SK-N-SH treated with all-trans-retinoic acid at 6 μM for 48 hours (cell line): ENCODE data around the gene PF4V1.

ENCODE experiments used
- ATAC-seq: fragments of 200-7000 bp; cut with Tn5 transposase; 3 replicates; pipeline ENCODE4 v1.9.1; 2020; ENCODE audit warnings: mild to moderate bottlenecking, moderate library complexity
- ARNTL ChIP-seq: fragments of 450-650 bp; formaldehyde crosslinking; IDR thresholded peaks from 2 replicates; pipeline ENCODE4 v1.5.0; 2020; ENCODE audit warnings: low read depth, mild to moderate bottlenecking, moderate library complexity, borderline replicate concordance
- BACH2 ChIP-seq: fragments of 250-450 bp; sonication (Bioruptor Pico); IDR thresholded peaks from 2 replicates; pipeline ENCODE4 v1.9.0; 2021; ENCODE audit warnings: mild to moderate bottlenecking, borderline replicate concordance
- CSDC2 ChIP-seq: fragments of 250-450 bp; sonication (Bioruptor Pico); IDR thresholded peaks from 2 replicates; pipeline ENCODE4 v1.5.0; 2020; ENCODE audit warnings: mild to moderate bottlenecking, moderate library complexity
- ESRRG ChIP-seq: fragments of 250-450 bp; sonication (Bioruptor Pico); IDR thresholded peaks from 2 replicates; pipeline ENCODE4 v1.6.1; 2021; ENCODE audit warnings: mild to moderate bottlenecking
- GLIS3 ChIP-seq: fragments of 250-450 bp; sonication (Bioruptor Pico); IDR thresholded peaks from 2 replicates; pipeline ENCODE4 v1.5.0; 2020; ENCODE audit warnings: mild to moderate bottlenecking, moderate library complexity
- ISL1 ChIP-seq: fragments of 250-450 bp; sonication (Bioruptor Pico); IDR thresholded peaks from 2 replicates; pipeline ENCODE4 v2.1.2; 2022; ENCODE audit warnings: mild to moderate bottlenecking, moderate library complexity
- OSR1 ChIP-seq: fragments of 250-450 bp; sonication (Bioruptor Pico); IDR thresholded peaks from 2 replicates; pipeline ENCODE4 v1.8.0; 2022; ENCODE audit warnings: moderate library complexity, mild to moderate bottlenecking, inconsistent platforms
- PPARA ChIP-seq: fragments of 250-450 bp; sonication (Bioruptor Pico); IDR thresholded peaks from 2 replicates; pipeline ENCODE4 v1.5.0; 2020; ENCODE audit warnings: mild to moderate bottlenecking, borderline replicate concordance
- RARB ChIP-seq: fragments of 250-450 bp; sonication (Bioruptor Pico); IDR thresholded peaks from 2 replicates; pipeline ENCODE4 v1.8.0; 2021; ENCODE audit warnings: mild to moderate bottlenecking, moderate library complexity
- SNAI2 ChIP-seq: fragments of 250-450 bp; sonication (Bioruptor Pico); IDR thresholded peaks from 2 replicates; pipeline ENCODE4 v1.5.0; 2020; ENCODE audit warnings: mild to moderate bottlenecking, moderate library complexity
- TCF4 ChIP-seq: fragments of 250-450 bp; sonication (Bioruptor Pico); IDR thresholded peaks from 2 replicates; pipeline ENCODE4 v1.8.0; 2021; ENCODE audit warnings: mild to moderate bottlenecking, moderate library complexity, borderline replicate concordance
- TOX ChIP-seq: fragments of 250-450 bp; sonication (Bioruptor Pico); IDR thresholded peaks from 2 replicates; pipeline ENCODE4 v1.8.0; 2021; ENCODE audit warnings: mild to moderate bottlenecking, moderate library complexity, borderline replicate concordance
- ZC3H10 ChIP-seq: fragments of 250-450 bp; sonication (Bioruptor Pico); IDR thresholded peaks from 2 replicates; pipeline ENCODE4 v1.5.1; 2021; ENCODE audit warnings: mild to moderate bottlenecking, moderate library complexity
- ZFP3 ChIP-seq: fragments of 250-450 bp; sonication (Bioruptor Pico); IDR thresholded peaks from 2 replicates; pipeline ENCODE4 v1.5.0; 2020; ENCODE audit warnings: mild to moderate bottlenecking, moderate library complexity
- ZFP30 ChIP-seq: fragments of 450-650 bp; formaldehyde crosslinking; IDR thresholded peaks from 2 replicates; pipeline ENCODE4 v1.5.0; 2022; ENCODE audit warnings: mild to moderate bottlenecking, moderate library complexity
- ZNF565 ChIP-seq: fragments of 450-650 bp; formaldehyde crosslinking; conservative IDR thresholded peaks from 2 replicates; pipeline ENCODE4 v1.5.0; 2020; ENCODE audit warnings: low read depth, mild to moderate bottlenecking, moderate library complexity
- ZNF70 ChIP-seq: fragments of 450-650 bp; formaldehyde crosslinking; IDR thresholded peaks from 2 replicates; pipeline ENCODE4 v1.5.0; 2020; ENCODE audit warnings: mild to moderate bottlenecking, moderate library complexity
- ZNF8 ChIP-seq: fragments of 450-650 bp; formaldehyde crosslinking; IDR thresholded peaks from 2 replicates; pipeline ENCODE4 v1.5.0; 2020; ENCODE audit warnings: mild to moderate bottlenecking, moderate library complexity
- TF ChIP-seq, protein P1 (sequence below): fragments of 250-450 bp; sonication (Bioruptor Pico); IDR thresholded peaks from 2 replicates; pipeline ENCODE4 v1.8.0; 2021; ENCODE audit warnings: low read depth, mild to moderate bottlenecking, moderate library complexity, borderline replicate concordance
- TF ChIP-seq, protein P2 (sequence below): fragments of 250-450 bp; sonication (Bioruptor Pico); IDR thresholded peaks from 2 replicates; pipeline ENCODE4 v1.5.1; 2020; ENCODE audit warnings: low read depth, mild to moderate bottlenecking, moderate library complexity
- TF ChIP-seq, protein P3 (sequence below): fragments of 250-450 bp; sonication (Bioruptor Pico); IDR thresholded peaks from 2 replicates; pipeline ENCODE4 v1.5.0; 2020; ENCODE audit warnings: mild to moderate bottlenecking, moderate library complexity
- TF ChIP-seq, protein P4 (sequence below): fragments of 250-450 bp; sonication (Bioruptor Pico); IDR thresholded peaks from 2 replicates; pipeline ENCODE4 v1.5.1; 2021; ENCODE audit warnings: mild to moderate bottlenecking, moderate library complexity
- TF ChIP-seq, protein P5 (sequence below): fragments of 250-450 bp; sonication (Bioruptor Pico); IDR thresholded peaks from 2 replicates; pipeline ENCODE4 v1.8.0; 2020; ENCODE audit warnings: mild to moderate bottlenecking, moderate library complexity, borderline replicate concordance

The PF4V1 gene, protein sequence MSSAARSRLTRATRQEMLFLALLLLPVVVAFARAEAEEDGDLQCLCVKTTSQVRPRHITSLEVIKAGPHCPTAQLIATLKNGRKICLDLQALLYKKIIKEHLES

DNA sequence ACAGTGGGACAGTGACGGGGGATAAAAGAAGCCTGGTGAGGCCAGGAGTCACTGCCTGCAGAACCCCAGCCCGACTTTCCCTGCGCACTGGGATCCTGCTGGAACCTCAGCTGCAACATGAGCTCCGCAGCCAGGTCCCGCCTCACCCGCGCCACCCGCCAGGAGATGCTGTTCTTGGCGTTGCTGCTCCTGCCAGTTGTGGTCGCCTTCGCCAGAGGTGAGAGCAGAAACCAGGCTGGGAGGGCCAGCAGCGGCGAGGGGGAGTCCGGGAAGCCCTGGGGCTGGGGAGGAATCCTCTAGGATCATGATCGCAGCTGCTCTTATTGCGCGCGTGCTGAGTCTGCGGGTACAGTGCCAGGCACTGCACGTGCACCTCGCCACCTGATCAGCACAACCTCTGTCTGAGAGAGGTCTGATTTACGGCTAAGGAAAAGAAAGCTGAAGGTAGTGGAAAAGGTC is at the start of gene PF4V1:
Gene PF4V1 (plus strand): TSS at position 51 of the 459 bp plus-strand sequence. CDS start 67 bp downstream, at position 118.
- ATAC-seq, result peak; percentile 60
- TF ChIP-seq, protein P1, sequence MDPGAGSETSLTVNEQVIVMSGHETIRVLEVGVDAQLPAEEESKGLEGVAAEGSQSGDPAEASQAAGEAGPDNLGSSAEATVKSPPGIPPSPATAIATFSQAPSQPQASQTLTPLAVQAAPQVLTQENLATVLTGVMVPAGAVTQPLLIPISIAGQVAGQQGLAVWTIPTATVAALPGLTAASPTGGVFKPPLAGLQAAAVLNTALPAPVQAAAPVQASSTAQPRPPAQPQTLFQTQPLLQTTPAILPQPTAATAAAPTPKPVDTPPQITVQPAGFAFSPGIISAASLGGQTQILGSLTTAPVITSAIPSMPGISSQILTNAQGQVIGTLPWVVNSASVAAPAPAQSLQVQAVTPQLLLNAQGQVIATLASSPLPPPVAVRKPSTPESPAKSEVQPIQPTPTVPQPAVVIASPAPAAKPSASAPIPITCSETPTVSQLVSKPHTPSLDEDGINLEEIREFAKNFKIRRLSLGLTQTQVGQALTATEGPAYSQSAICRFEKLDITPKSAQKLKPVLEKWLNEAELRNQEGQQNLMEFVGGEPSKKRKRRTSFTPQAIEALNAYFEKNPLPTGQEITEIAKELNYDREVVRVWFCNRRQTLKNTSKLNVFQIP, result no peak
- no peak for TF ChIP-seq ZNF565 (CRISPR knock-in tag)
- TF ChIP-seq SNAI2 (CRISPR knock-in tag), result no peak
- TF ChIP-seq ZNF70, result no peak
- TF ChIP-seq ZC3H10, result no peak
- TF ChIP-seq TOX, result no peak
- no peak for TF ChIP-seq ISL1 (CRISPR knock-in tag)
- TF ChIP-seq, protein P2, sequence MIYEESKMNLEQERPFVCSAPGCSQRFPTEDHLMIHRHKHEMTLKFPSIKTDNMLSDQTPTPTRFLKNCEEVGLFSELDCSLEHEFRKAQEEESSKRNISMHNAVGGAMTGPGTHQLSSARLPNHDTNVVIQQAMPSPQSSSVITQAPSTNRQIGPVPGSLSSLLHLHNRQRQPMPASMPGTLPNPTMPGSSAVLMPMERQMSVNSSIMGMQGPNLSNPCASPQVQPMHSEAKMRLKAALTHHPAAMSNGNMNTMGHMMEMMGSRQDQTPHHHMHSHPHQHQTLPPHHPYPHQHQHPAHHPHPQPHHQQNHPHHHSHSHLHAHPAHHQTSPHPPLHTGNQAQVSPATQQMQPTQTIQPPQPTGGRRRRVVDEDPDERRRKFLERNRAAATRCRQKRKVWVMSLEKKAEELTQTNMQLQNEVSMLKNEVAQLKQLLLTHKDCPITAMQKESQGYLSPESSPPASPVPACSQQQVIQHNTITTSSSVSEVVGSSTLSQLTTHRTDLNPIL (CRISPR knock-in tag), result no peak
- TF ChIP-seq ZFP30 (CRISPR knock-in tag), result no peak
- no peak for TF ChIP-seq BACH2 (CRISPR knock-in tag)
- no peak for TF ChIP-seq RARB (CRISPR knock-in tag)
- TF ChIP-seq PPARA (CRISPR knock-in tag), result no peak
- no peak for TF ChIP-seq TCF4 (CRISPR knock-in tag)
- TF ChIP-seq CSDC2 (CRISPR knock-in tag), result no peak
- no peak for TF ChIP-seq ZNF8
- TF ChIP-seq, protein P3, sequence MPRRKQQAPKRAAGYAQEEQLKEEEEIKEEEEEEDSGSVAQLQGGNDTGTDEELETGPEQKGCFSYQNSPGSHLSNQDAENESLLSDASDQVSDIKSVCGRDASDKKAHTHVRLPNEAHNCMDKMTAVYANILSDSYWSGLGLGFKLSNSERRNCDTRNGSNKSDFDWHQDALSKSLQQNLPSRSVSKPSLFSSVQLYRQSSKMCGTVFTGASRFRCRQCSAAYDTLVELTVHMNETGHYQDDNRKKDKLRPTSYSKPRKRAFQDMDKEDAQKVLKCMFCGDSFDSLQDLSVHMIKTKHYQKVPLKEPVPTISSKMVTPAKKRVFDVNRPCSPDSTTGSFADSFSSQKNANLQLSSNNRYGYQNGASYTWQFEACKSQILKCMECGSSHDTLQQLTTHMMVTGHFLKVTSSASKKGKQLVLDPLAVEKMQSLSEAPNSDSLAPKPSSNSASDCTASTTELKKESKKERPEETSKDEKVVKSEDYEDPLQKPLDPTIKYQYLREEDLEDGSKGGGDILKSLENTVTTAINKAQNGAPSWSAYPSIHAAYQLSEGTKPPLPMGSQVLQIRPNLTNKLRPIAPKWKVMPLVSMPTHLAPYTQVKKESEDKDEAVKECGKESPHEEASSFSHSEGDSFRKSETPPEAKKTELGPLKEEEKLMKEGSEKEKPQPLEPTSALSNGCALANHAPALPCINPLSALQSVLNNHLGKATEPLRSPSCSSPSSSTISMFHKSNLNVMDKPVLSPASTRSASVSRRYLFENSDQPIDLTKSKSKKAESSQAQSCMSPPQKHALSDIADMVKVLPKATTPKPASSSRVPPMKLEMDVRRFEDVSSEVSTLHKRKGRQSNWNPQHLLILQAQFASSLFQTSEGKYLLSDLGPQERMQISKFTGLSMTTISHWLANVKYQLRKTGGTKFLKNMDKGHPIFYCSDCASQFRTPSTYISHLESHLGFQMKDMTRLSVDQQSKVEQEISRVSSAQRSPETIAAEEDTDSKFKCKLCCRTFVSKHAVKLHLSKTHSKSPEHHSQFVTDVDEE (CRISPR knock-in tag), result no peak
- no peak for TF ChIP-seq GLIS3 (CRISPR knock-in tag)
- no peak for TF ChIP-seq ESRRG (CRISPR knock-in tag)
- TF ChIP-seq, protein P4, sequence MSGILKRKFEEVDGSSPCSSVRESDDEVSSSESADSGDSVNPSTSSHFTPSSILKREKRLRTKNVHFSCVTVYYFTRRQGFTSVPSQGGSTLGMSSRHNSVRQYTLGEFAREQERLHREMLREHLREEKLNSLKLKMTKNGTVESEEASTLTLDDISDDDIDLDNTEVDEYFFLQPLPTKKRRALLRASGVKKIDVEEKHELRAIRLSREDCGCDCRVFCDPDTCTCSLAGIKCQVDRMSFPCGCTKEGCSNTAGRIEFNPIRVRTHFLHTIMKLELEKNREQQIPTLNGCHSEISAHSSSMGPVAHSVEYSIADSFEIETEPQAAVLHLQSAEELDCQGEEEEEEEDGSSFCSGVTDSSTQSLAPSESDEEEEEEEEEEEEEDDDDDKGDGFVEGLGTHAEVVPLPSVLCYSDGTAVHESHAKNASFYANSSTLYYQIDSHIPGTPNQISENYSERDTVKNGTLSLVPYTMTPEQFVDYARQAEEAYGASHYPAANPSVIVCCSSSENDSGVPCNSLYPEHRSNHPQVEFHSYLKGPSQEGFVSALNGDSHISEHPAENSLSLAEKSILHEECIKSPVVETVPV (CRISPR knock-in tag), result no peak
- no peak for TF ChIP-seq OSR1

DNA sequence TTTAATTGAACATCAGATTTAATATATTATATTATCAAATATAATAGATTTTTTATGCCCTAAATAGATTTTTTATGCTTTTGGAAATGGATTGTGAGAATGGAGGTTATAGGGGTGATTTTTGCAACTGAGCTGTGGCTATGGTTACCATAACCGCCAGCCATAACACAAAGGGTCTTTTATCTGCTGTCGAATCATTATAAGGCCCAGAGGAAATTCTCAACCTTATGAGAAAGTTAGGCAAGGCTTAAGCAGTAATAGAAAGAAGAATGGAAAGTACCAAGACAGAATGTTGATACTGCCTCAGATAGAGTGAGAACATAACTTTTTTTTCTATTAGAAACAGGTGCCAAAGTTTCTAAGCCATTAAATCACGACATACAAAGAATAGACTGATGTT is 42.9 kb upstream of the PF4V1 start:
- no peak for ATAC-seq
- TF ChIP-seq ESRRG (CRISPR knock-in tag), result no peak
- no peak for TF ChIP-seq GLIS3 (CRISPR knock-in tag)
- no peak for TF ChIP-seq PPARA (CRISPR knock-in tag)
- no peak for TF ChIP-seq BACH2 (CRISPR knock-in tag)
- no peak for TF ChIP-seq ISL1 (CRISPR knock-in tag)
- TF ChIP-seq, protein P5, sequence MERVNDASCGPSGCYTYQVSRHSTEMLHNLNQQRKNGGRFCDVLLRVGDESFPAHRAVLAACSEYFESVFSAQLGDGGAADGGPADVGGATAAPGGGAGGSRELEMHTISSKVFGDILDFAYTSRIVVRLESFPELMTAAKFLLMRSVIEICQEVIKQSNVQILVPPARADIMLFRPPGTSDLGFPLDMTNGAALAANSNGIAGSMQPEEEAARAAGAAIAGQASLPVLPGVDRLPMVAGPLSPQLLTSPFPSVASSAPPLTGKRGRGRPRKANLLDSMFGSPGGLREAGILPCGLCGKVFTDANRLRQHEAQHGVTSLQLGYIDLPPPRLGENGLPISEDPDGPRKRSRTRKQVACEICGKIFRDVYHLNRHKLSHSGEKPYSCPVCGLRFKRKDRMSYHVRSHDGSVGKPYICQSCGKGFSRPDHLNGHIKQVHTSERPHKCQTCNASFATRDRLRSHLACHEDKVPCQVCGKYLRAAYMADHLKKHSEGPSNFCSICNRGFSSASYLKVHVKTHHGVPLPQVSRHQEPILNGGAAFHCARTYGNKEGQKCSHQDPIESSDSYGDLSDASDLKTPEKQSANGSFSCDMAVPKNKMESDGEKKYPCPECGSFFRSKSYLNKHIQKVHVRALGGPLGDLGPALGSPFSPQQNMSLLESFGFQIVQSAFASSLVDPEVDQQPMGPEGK (CRISPR knock-in tag), result no peak
- TF ChIP-seq OSR1, result no peak
- TF ChIP-seq, protein P1, result no peak
- TF ChIP-seq ZFP3 (CRISPR knock-in tag), result no peak
- TF ChIP-seq ARNTL, result no peak
- TF ChIP-seq, protein P3 (CRISPR knock-in tag), result no peak
- TF ChIP-seq ZFP30 (CRISPR knock-in tag), result no peak
- TF ChIP-seq, all 23 proteins: peak for 0
